Ascending aorta (tissue), 2 donors: ENCODE data around the gene ZNF385B. TPM values are rescaled to one million over a fixed set of nuclear protein-coding genes. Genes with fewer than 3 reads are reported as not detected.

Experiments
- DNase-seq, 2 donors: peaks; one replicate each; pipeline ENCODE4 v3.0.0-alpha.2; 2019; ENCODE audit warnings: low spot score in 2 of 2
- H3K27ac ChIP-seq, 2 donors: fragments of 200-600 bp; sonication (generic); one replicate each; pipeline ENCODE4 v1.5.1; 2016 to 2017; ENCODE audit warnings: mild to moderate bottlenecking in 1 of 2
- H3K27me3 ChIP-seq: fragments of 200-600 bp; sonication (generic); one replicate; pipeline ENCODE4 v1.5.1; 2017
- H3K36me3 ChIP-seq, 2 donors: fragments of 200-600 bp; sonication (generic); one replicate each; pipeline ENCODE4 v1.5.1; 2016
- H3K4me1 ChIP-seq, 2 donors: fragments of 200-600 bp; sonication (generic); one replicate each; pipeline ENCODE4 v1.5.1; 2016 to 2017; ENCODE audit warnings: mild to moderate bottlenecking in 1 of 2
- H3K4me3 ChIP-seq, 2 donors: fragments of 200-600 bp; sonication (generic); one replicate each; pipeline ENCODE4 v1.5.1; 2016 to 2017; ENCODE audit warnings: mild to moderate bottlenecking in 1 of 2
- H3K9me3 ChIP-seq, 2 donors: fragments of 200-600 bp; sonication (generic); one replicate each; pipeline ENCODE4 v1.5.1; 2016
- intact Hi-C: fragments of 100-400 bp; cut with DNase I; formaldehyde crosslinking; loops from one replicate; pipeline ENCODE4 v1.15.1; 2023
- total RNA-seq: library from RNA; depleted of rRNA; stranded (reverse); fragments of >200 nt; gene quantifications from one replicate; pipeline ENCODE4 v1.1.0, GENCODE V29; 2016
- TF ChIP-seq, protein P1 (sequence below), 3 experiments: fragments of 200-600 bp in 2 of 3; fragments of 450-650 bp in 1 of 3; sonication (generic) in 2 of 3; IDR thresholded peaks; one replicate each; pipeline ENCODE4 v1.5.1; 2016 to 2019; ENCODE audit warnings: antibody characterized with exemption in 3 of 3, mild to moderate bottlenecking in 1 of 3, moderate library complexity in 1 of 3

Gene ZNF385B
- total RNA-seq, 1 donor from 2014 or later, result 0.21 TPM

DNA sequence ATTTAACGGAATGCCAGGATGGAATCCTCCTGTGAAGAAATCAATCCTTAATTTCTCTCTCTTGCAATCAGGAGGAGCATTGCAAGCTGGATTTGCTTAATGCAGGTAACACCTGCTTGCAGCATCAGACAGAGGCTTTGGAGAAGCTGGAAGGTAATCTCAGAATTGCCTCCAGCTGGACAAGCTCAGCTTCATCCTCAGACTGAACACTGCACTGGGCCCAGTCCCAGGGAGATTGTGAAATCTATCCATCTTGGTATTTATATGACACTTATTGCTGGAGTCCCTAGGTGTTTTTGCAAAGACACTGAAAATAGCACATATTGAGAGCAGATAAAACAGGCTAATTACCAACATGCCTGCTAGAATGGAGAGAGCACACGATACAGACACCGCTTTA is 417.4 kb downstream of the ZNF385B start:
- no peak overlapping the region for H3K27ac ChIP-seq
- H3K9me3 ChIP-seq, result no peaks in the 10 kb centered on the region
- TF ChIP-seq, protein P1, sequence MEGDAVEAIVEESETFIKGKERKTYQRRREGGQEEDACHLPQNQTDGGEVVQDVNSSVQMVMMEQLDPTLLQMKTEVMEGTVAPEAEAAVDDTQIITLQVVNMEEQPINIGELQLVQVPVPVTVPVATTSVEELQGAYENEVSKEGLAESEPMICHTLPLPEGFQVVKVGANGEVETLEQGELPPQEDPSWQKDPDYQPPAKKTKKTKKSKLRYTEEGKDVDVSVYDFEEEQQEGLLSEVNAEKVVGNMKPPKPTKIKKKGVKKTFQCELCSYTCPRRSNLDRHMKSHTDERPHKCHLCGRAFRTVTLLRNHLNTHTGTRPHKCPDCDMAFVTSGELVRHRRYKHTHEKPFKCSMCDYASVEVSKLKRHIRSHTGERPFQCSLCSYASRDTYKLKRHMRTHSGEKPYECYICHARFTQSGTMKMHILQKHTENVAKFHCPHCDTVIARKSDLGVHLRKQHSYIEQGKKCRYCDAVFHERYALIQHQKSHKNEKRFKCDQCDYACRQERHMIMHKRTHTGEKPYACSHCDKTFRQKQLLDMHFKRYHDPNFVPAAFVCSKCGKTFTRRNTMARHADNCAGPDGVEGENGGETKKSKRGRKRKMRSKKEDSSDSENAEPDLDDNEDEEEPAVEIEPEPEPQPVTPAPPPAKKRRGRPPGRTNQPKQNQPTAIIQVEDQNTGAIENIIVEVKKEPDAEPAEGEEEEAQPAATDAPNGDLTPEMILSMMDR (IDR thresholded peaks at IDR 0.05), result no peak
- H3K36me3 ChIP-seq, result no peaks in the 10 kb centered on the region
- no peak for DNase-seq
- no peaks in the 10 kb centered on the region for H3K4me1 ChIP-seq
- no peaks in the 10 kb centered on the region for H3K27me3 ChIP-seq
- H3K4me3 ChIP-seq, result no peak overlapping the region
- intact Hi-C loops, result loop anchor here (5.0 kb wide), 1 partner anchor 222 kb away; no protein-coding TSS in a partner anchor

DNA sequence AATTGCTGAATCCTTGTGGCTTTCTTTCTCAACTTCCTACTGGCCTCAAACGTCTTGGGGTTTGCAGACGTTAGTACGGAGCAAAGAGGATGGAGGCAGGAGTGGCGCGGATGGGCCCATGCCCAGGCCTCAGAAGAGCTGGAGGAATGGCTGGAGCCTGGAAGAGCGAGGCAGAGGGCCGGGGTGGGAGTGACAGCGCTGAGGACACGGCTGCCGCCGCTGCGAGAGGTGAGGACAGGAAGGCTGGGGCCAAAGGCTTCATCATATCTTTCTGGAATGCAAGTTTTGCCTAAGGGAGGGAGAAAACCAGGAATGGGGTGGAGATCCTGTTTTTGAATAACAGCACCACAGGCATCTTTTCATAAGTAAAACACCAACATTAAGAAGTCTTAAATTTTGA is 418.2 kb downstream of the ZNF385B start:
- TF ChIP-seq, protein P1 (IDR thresholded peaks at IDR 0.05), result no peak
- Histone ChIP-seq H3K4me1 (no peaks in the 10 kb centered on the region), H3K36me3 (no peaks in the 10 kb centered on the region), H3K27ac (no peak overlapping the region), H3K27me3 (no peaks in the 10 kb centered on the region), H3K9me3 (no peaks in the 10 kb centered on the region), H3K4me3 (no peak overlapping the region)
- DNase-seq, result no peak
- intact Hi-C loops, result loop anchor here (5.0 kb wide), 1 partner anchor 221 kb away; no protein-coding TSS in a partner anchor

DNA sequence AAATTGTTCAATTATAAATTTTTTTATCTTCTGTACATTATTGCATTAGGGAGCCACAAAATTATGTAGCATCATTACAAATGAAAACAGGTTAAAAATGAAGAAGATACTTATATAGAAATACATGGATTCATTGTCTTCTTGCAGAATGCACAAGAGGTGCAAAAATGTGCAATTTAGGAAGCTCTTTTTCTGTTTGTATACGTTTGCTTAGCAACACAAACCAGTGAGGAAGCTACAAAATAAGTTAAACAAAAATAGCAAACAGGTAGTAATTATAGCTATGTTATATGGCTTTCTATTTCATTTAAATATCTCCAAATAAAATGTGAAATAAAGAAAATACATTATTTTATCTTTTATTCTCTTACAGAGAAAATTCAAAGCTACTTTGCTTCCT is 419.2 kb downstream of the ZNF385B start:
- intact Hi-C loops, result loop anchor here (5.0 kb wide), 1 partner anchor 220 kb away; no protein-coding TSS in a partner anchor
- no peak overlapping the region for H3K27ac ChIP-seq
- TF ChIP-seq, protein P1 (IDR thresholded peaks at IDR 0.05), result no peak
- no peaks in the 10 kb centered on the region for H3K36me3 ChIP-seq
- no peaks in the 10 kb centered on the region for H3K27me3 ChIP-seq
- H3K9me3 ChIP-seq, result no peaks in the 10 kb centered on the region
- DNase-seq, result no peak
- no peak overlapping the region for H3K4me3 ChIP-seq
- no peaks in the 10 kb centered on the region for H3K4me1 ChIP-seq

DNA sequence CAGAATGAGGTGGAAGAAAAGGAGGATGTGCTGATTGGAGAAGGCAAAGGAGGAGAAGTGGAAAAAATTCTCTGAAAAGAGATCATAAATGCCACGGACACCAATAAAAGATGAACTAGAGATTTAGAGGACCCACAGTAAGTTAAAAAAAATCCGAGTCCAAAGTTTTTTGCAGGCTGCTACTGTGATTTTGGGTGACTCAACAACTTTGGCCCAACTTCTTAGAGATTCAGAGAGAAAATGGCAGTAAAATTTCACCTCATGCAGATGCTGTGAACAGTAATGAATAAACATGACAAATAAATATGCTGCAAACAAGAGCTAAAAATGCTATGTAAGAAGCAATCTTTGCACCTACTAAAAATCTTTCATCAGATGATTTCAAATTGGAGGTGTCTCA is 419.9 kb downstream of the ZNF385B start:
- H3K9me3 ChIP-seq, result no peaks in the 10 kb centered on the region
- no peak overlapping the region for H3K4me3 ChIP-seq
- H3K27ac ChIP-seq, result no peak overlapping the region
- DNase-seq, result no peak
- intact Hi-C loops, result loop anchor here (5.0 kb wide), 1 partner anchor 219 kb away; no protein-coding TSS in a partner anchor
- H3K36me3 ChIP-seq, result no peaks in the 10 kb centered on the region
- H3K27me3 ChIP-seq, result no peaks in the 10 kb centered on the region
- TF ChIP-seq, protein P1 (IDR thresholded peaks at IDR 0.05), result no peak
- no peaks in the 10 kb centered on the region for H3K4me1 ChIP-seq

DNA sequence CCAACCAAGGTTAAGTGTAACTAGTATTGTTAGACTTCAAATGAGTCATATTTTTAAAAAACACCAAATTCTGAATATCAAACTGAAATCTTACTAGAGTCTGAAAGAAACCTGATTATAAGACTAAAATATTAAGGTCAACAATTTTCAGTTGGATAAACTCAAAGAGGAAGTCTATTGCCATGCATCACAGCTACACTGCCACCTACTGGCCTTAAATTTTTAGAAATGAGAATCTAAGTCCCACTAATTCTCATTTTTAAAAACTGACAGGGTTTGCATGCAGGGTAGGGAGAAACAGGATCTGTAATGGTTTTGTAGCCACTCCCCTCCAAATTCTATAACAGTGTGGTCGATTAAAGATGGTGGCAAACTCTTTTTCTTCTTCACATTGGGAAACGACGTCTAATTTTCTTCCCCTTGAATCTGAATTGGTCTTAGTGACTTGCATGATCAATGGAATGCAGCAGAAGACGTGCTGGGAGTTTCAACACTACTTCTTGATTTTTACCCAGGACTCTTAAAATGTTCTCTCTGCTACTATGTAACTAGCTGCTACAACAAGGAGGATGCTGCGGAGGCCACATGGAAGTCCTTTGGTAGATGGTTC is 420.7 kb downstream of the ZNF385B start:
- no peaks in the 10 kb centered on the region for H3K4me1 ChIP-seq
- H3K27ac ChIP-seq, result no peak overlapping the region
- H3K36me3 ChIP-seq, result no peaks in the 10 kb centered on the region
- intact Hi-C loops, result loop anchor here (5.0 kb wide), 1 partner anchor 218 kb away; no protein-coding TSS in a partner anchor
- no peak overlapping the region for H3K4me3 ChIP-seq
- no peaks in the 10 kb centered on the region for H3K27me3 ChIP-seq
- TF ChIP-seq, protein P1 (IDR thresholded peaks at IDR 0.05), result peak in 2 of 3 experiments; percentile 48 to 58
- DNase-seq, result no peak
- no peaks in the 10 kb centered on the region for H3K9me3 ChIP-seq
